ENCODE measurements around the gene LRFN5. TPM values are rescaled to one million over a fixed set of nuclear protein-coding genes. Genes with fewer than 3 reads are reported as not detected.
"Not testable (repeated sequence)": the region's sequence is repeated elsewhere in the genome, so short reads cannot be mapped to it uniquely, and the experiment has no call there.

The LRFN5 gene
- total and polyA plus RNA-seq, 2 donors (not counting 1 experiment from before 2014, with no cell fraction given), result 0.14 to 3.6 TPM

DNA sequence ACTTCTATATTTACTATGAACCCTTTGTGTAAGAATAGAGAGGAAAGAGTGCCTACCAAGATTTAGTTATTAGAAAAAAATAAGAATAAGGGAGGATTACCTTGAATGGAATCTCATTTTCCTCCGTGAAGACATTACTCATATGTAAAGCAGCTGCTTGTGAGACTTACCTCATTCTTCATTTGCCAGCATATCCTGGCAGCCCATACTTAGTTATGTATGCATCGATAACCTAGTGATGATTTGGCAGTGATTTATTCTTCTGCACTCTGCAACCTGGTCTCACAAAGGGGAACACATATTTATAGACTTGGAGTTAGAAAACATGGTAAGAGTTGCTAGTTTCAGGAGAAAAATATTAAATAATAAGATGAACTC, 56.8 kb downstream of the LRFN5 start:
- Histone ChIP-seq H3K9me3 (ENCODE audit: control insufficient read depth, insufficient read depth, low read depth, low read length) (no peaks in the 10 kb centered on the region), H3K4me2 (ENCODE audit: extremely low read depth, insufficient read depth, low read length) (no peak overlapping the region), H3K4me1 (ENCODE audit: control insufficient read depth, extremely low read depth, insufficient read depth, low read length) (no peaks in the 10 kb centered on the region), H2AFZ (ENCODE audit: low read length) (no peak overlapping the region), H3K79me2 (ENCODE audit: control insufficient read depth, insufficient read depth, low read length) (no peaks in the 10 kb centered on the region), H3K27ac (ENCODE audit: insufficient read depth, low read length) (no peak overlapping the region), H4K20me1 (ENCODE audit: control insufficient read depth, extremely low read depth, insufficient read depth, low read length) (no peaks in the 10 kb centered on the region), H3K36me3 (ENCODE audit: control insufficient read depth, insufficient read depth, low read length) (no peaks in the 10 kb centered on the region), H3K27me3 (ENCODE audit: control insufficient read depth, insufficient read depth, low read length) (no peaks in the 10 kb centered on the region), H3K9ac (ENCODE audit: insufficient read depth, low read length) (no peak overlapping the region), H3K4me3 (replicated peaks in 1 of 4; ENCODE audit: control extremely low read depth in 1 of 4, insufficient read depth in 1 of 4, low read depth in 3 of 4, low read length in 4 of 4) (no peak overlapping the region)
- no peak for TF ChIP-seq CTCF (conservative IDR thresholded peaks at IDR 0.05 in 1 of 2, IDR thresholded peaks at IDR 0.05 in 1 of 2; ENCODE audit: low read depth in 1 of 2, low read length in 2 of 2)
- no peak for TF ChIP-seq EZH2 (IDR thresholded peaks at IDR 0.05; ENCODE audit: low read length, missing control alignments)
- peak in 1 of 2 donors; percentile 79 for DNase-seq (ENCODE audit: low read depth in 2 of 2)

GRCh38 chr14:41666301-41666700, 59.6 kb downstream of the LRFN5 start:
- TF ChIP-seq EZH2 (IDR thresholded peaks at IDR 0.05; ENCODE audit: low read length, missing control alignments), result no peak
- H3K27me3 ChIP-seq (ENCODE audit: control insufficient read depth, insufficient read depth, low read length), result no peaks in the 10 kb centered on the region
- H3K9ac ChIP-seq (ENCODE audit: insufficient read depth, low read length), result no peak overlapping the region
- H3K4me3 ChIP-seq (replicated peaks in 1 of 4; ENCODE audit: control extremely low read depth in 1 of 4, insufficient read depth in 1 of 4, low read depth in 3 of 4, low read length in 4 of 4), result no peak overlapping the region
- H2AFZ ChIP-seq (ENCODE audit: low read length), result no peak overlapping the region
- no peaks in the 10 kb centered on the region for H3K36me3 ChIP-seq (ENCODE audit: control insufficient read depth, insufficient read depth, low read length)
- no peaks in the 10 kb centered on the region for H3K9me3 ChIP-seq (ENCODE audit: control insufficient read depth, insufficient read depth, low read depth, low read length)
- DNase-seq (ENCODE audit: low read depth in 2 of 2), result peak in 1 of 2 donors; percentile 5
- no peaks in the 10 kb centered on the region for H3K4me1 ChIP-seq (ENCODE audit: control insufficient read depth, extremely low read depth, insufficient read depth, low read length)
- H3K79me2 ChIP-seq (ENCODE audit: control insufficient read depth, insufficient read depth, low read length), result no peaks in the 10 kb centered on the region
- no peak overlapping the region for H3K27ac ChIP-seq (ENCODE audit: insufficient read depth, low read length)
- no peaks in the 10 kb centered on the region for H4K20me1 ChIP-seq (ENCODE audit: control insufficient read depth, extremely low read depth, insufficient read depth, low read length)
- no peak overlapping the region for H3K4me2 ChIP-seq (ENCODE audit: extremely low read depth, insufficient read depth, low read length)

- H3K79me2 ChIP-seq (ENCODE audit: control insufficient read depth, insufficient read depth, low read length), result no peaks in the 10 kb centered on the region
- DNase-seq (ENCODE audit: low read depth in 2 of 2), result peak; percentile 29 to 61
- H3K9me3 ChIP-seq (ENCODE audit: control insufficient read depth, insufficient read depth, low read depth, low read length), result no peaks in the 10 kb centered on the region
- H3K9ac ChIP-seq (ENCODE audit: insufficient read depth, low read length), result no peak overlapping the region
- TF ChIP-seq CTCF (conservative IDR thresholded peaks at IDR 0.05 in 1 of 2, IDR thresholded peaks at IDR 0.05 in 1 of 2; ENCODE audit: low read depth in 1 of 2, low read length in 2 of 2) (no peak), EZH2 (IDR thresholded peaks at IDR 0.05; ENCODE audit: low read length, missing control alignments) (no peak)
- H3K4me1 ChIP-seq (ENCODE audit: control insufficient read depth, extremely low read depth, insufficient read depth, low read length), result no peaks in the 10 kb centered on the region
- H2AFZ ChIP-seq (ENCODE audit: low read length), result no peak overlapping the region
- no peak overlapping the region for H3K4me3 ChIP-seq (replicated peaks in 1 of 4; ENCODE audit: control extremely low read depth in 1 of 4, insufficient read depth in 1 of 4, low read depth in 3 of 4, low read length in 4 of 4)
- H3K36me3 ChIP-seq (ENCODE audit: control insufficient read depth, insufficient read depth, low read length), result no peaks in the 10 kb centered on the region
- no peaks in the 10 kb centered on the region for H4K20me1 ChIP-seq (ENCODE audit: control insufficient read depth, extremely low read depth, insufficient read depth, low read length)
- no peak overlapping the region for H3K27ac ChIP-seq (ENCODE audit: insufficient read depth, low read length)
- H3K27me3 ChIP-seq (ENCODE audit: control insufficient read depth, insufficient read depth, low read length), result no peaks in the 10 kb centered on the region
- H3K4me2 ChIP-seq (ENCODE audit: extremely low read depth, insufficient read depth, low read length), result no peak overlapping the region
Measured at GRCh38 chr14:41668356-41668755, 61.7 kb downstream of the LRFN5 start.

DNA sequence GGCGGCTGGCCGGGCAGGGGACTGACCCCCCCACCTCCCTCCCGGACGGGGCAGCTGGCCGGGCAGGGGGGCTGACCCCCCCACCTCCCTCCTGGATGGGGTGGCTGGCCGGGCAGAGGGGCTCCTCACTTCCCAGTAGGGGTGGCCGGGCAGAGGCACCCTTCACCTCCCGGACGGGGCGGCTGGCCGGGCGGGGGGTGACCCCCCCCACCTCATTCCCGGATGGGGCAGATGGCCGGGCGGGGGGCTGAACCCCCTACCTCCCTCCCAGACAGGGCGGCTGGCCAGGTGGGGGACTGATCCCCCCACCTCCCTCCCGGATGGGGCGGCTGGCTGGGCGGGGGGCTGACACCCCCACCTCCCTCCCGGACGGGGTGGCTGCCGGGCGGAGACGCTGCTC, 66.9 kb downstream of the LRFN5 start:
- not testable (repeated sequence) for H3K27me3 ChIP-seq (ENCODE audit: control insufficient read depth, insufficient read depth, low read length); H3K4me3 ChIP-seq (replicated peaks in 1 of 4; ENCODE audit: control extremely low read depth in 1 of 4, insufficient read depth in 1 of 4, low read depth in 3 of 4, low read length in 4 of 4); H3K79me2 ChIP-seq (ENCODE audit: control insufficient read depth, insufficient read depth, low read length); H2AFZ ChIP-seq (ENCODE audit: low read length); H3K9ac ChIP-seq (ENCODE audit: insufficient read depth, low read length); H3K4me1 ChIP-seq (ENCODE audit: control insufficient read depth, extremely low read depth, insufficient read depth, low read length); H3K4me2 ChIP-seq (ENCODE audit: extremely low read depth, insufficient read depth, low read length); H3K9me3 ChIP-seq (ENCODE audit: control insufficient read depth, insufficient read depth, low read depth, low read length); H4K20me1 ChIP-seq (ENCODE audit: control insufficient read depth, extremely low read depth, insufficient read depth, low read length); DNase-seq (ENCODE audit: low read depth in 2 of 2); H3K36me3 ChIP-seq (ENCODE audit: control insufficient read depth, insufficient read depth, low read length); H3K27ac ChIP-seq (ENCODE audit: insufficient read depth, low read length)

GRCh38 chr14:41674511-41674971, 67.9 kb downstream of the LRFN5 start:
- not testable (repeated sequence) for DNase-seq (ENCODE audit: low read depth in 2 of 2); H3K4me2 ChIP-seq (ENCODE audit: extremely low read depth, insufficient read depth, low read length); H2AFZ ChIP-seq (ENCODE audit: low read length); H3K79me2 ChIP-seq (ENCODE audit: control insufficient read depth, insufficient read depth, low read length); H3K36me3 ChIP-seq (ENCODE audit: control insufficient read depth, insufficient read depth, low read length); H3K4me3 ChIP-seq (replicated peaks in 1 of 4; ENCODE audit: control extremely low read depth in 1 of 4, insufficient read depth in 1 of 4, low read depth in 3 of 4, low read length in 4 of 4); H3K4me1 ChIP-seq (ENCODE audit: control insufficient read depth, extremely low read depth, insufficient read depth, low read length); H3K9me3 ChIP-seq (ENCODE audit: control insufficient read depth, insufficient read depth, low read depth, low read length); H4K20me1 ChIP-seq (ENCODE audit: control insufficient read depth, extremely low read depth, insufficient read depth, low read length); H3K27me3 ChIP-seq (ENCODE audit: control insufficient read depth, insufficient read depth, low read length); H3K9ac ChIP-seq (ENCODE audit: insufficient read depth, low read length); H3K27ac ChIP-seq (ENCODE audit: insufficient read depth, low read length)
